ENCODE data around the gene MAPK8IP1. TPM values are rescaled to one million over a fixed set of nuclear protein-coding genes. Genes with fewer than 3 reads are reported as not detected.

Gene MAPK8IP1
- total RNA-seq, 1 donor from 2014 or later = 13.2 TPM

DNA sequence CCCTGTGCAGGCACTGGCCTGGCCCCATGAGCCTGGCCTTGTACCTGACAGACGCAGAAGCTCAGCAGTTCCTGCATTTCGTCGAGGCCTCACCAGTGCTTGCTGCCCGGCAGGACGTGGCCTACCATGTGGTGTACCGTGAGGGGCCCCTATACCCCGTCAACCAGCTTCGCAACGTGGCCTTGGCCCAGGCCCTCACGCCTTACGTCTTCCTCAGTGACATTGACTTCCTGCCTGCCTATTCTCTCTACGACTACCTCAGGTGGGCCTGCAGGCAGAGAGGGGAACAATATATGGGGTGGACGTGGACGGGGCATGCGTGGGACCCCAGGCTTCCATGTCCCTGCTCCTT lies 41.9 kb downstream of the MAPK8IP1 start:
- no peaks in the 10 kb centered on the region for H3K36me3 ChIP-seq (ENCODE audit: control insufficient read depth, insufficient read depth, low read length)
- no peak for DNase-seq (ENCODE audit: low read depth)
- no peak overlapping the region for H3K4me3 ChIP-seq (ENCODE audit: low read depth, low read length)
- TF ChIP-seq, protein P1, sequence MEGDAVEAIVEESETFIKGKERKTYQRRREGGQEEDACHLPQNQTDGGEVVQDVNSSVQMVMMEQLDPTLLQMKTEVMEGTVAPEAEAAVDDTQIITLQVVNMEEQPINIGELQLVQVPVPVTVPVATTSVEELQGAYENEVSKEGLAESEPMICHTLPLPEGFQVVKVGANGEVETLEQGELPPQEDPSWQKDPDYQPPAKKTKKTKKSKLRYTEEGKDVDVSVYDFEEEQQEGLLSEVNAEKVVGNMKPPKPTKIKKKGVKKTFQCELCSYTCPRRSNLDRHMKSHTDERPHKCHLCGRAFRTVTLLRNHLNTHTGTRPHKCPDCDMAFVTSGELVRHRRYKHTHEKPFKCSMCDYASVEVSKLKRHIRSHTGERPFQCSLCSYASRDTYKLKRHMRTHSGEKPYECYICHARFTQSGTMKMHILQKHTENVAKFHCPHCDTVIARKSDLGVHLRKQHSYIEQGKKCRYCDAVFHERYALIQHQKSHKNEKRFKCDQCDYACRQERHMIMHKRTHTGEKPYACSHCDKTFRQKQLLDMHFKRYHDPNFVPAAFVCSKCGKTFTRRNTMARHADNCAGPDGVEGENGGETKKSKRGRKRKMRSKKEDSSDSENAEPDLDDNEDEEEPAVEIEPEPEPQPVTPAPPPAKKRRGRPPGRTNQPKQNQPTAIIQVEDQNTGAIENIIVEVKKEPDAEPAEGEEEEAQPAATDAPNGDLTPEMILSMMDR (IDR thresholded peaks at IDR 0.05; ENCODE audit: insufficient read depth, low read length, poor library complexity, severe bottlenecking) = no peak
- H3K27me3 ChIP-seq (ENCODE audit: control insufficient read depth, insufficient read depth, low read length) = peaks cover 24% of the 10 kb centered on the region

DNA sequence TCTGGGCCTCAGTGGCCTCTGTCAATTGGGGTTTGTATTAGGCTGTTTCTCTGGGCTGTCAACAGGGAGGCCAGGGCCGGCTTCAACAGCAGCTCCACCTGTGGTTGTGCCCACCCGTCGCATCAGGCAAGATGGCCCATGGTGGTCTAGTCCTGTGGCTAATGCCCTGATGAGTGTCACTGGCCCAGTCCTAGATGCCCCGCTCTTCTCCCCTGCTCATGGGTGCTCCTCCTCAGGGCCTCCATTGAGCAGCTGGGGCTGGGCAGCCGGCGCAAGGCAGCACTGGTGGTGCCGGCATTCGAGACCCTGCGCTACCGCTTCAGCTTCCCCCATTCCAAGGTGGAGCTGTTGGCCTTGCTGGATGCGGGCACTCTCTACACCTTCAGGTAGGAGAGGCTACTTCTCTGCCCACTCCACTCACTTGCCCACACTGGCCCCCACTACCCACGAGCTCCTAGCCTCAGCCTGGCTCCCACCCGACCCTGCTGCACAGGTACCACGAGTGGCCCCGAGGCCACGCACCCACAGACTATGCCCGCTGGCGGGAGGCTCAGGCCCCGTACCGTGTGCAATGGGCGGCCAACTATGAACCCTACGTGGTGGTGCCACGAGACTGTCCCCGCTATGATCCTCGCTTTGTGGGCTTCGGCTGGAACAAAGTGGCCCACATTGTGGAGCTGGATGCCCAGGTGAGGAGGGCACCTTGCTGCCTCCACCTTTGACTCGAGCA lies 42.4 kb downstream of the MAPK8IP1 start:
- Histone ChIP-seq H3K4me3 (ENCODE audit: low read depth, low read length) (no peak overlapping the region), H3K36me3 (ENCODE audit: control insufficient read depth, insufficient read depth, low read length) (no peaks in the 10 kb centered on the region), H3K27me3 (ENCODE audit: control insufficient read depth, insufficient read depth, low read length) (peaks cover 18% of the 10 kb centered on the region)
- TF ChIP-seq, protein P1 (IDR thresholded peaks at IDR 0.05; ENCODE audit: insufficient read depth, low read length, poor library complexity, severe bottlenecking) = no peak
- DNase-seq (ENCODE audit: low read depth) = no peak

DNA sequence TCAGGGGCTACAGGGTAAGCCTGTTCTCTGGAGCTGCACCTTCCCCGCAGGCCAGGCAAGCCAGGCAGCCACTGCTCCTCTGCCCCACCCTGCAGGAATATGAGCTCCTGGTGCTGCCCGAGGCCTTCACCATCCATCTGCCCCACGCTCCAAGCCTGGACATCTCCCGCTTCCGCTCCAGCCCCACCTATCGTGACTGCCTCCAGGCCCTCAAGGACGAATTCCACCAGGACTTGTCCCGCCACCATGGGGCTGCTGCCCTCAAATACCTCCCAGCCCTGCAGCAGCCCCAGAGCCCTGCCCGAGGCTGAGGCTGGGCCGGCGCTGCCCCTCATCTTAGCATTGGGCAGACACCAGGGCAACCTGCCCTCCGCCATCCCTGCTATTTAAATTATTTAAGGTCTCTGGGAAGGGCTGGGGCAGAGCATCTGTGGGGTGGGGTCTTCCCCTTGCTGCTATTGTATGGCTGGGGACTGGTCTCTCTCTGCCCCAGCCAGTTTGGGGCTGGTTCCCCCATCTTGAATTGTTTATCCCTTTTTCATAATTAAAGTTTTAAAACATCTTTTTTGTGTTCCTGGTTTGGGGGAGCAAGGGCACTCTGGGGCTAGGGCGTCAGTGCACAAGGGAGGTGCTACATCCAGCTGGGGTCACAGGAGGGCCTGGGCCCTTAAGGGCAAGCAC lies 43.2 kb downstream of the MAPK8IP1 start:
- H3K36me3 ChIP-seq (ENCODE audit: control insufficient read depth, insufficient read depth, low read length) = no peaks in the 10 kb centered on the region
- DNase-seq (ENCODE audit: low read depth) = no peak
- TF ChIP-seq, protein P1 (IDR thresholded peaks at IDR 0.05; ENCODE audit: insufficient read depth, low read length, poor library complexity, severe bottlenecking) = no peak
- peaks cover 11% of the 10 kb centered on the region for H3K27me3 ChIP-seq (ENCODE audit: control insufficient read depth, insufficient read depth, low read length)
- no peak overlapping the region for H3K4me3 ChIP-seq (ENCODE audit: low read depth, low read length)

DNA sequence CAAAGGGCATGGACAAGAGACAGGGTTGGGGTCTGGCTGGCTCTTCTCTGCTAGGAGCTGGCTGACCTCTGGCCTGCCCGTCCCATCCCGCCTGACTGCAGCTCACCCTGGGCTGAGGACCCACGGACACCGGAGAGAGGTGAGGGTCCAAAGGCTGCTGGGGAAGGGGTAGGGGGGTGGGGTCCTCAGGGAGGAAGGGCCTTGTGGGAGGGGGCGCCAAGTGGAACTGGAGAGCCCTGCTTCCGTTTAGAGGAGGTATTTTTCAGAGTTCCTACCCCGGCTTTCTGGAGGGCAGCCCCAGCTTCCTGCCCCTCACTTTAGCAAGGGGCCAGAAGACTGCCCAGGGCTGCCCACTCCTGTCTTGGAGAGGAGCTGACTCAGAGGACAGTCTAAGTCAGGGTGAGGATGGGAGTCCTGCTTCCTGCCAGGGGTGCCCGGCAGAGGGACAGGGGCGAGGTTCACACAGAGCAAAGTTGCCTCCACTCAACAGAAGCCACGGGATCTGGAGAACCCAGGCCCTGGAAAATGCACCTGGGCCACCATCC lies 44.1 kb downstream of the MAPK8IP1 start:
- no peak for DNase-seq (ENCODE audit: low read depth)
- TF ChIP-seq, protein P1 (IDR thresholded peaks at IDR 0.05; ENCODE audit: insufficient read depth, low read length, poor library complexity, severe bottlenecking) = no peak
- H3K36me3 ChIP-seq (ENCODE audit: control insufficient read depth, insufficient read depth, low read length) = no peaks in the 10 kb centered on the region
- H3K4me3 ChIP-seq (ENCODE audit: low read depth, low read length) = no peak overlapping the region
- peaks cover 3% of the 10 kb centered on the region for H3K27me3 ChIP-seq (ENCODE audit: control insufficient read depth, insufficient read depth, low read length)

DNA sequence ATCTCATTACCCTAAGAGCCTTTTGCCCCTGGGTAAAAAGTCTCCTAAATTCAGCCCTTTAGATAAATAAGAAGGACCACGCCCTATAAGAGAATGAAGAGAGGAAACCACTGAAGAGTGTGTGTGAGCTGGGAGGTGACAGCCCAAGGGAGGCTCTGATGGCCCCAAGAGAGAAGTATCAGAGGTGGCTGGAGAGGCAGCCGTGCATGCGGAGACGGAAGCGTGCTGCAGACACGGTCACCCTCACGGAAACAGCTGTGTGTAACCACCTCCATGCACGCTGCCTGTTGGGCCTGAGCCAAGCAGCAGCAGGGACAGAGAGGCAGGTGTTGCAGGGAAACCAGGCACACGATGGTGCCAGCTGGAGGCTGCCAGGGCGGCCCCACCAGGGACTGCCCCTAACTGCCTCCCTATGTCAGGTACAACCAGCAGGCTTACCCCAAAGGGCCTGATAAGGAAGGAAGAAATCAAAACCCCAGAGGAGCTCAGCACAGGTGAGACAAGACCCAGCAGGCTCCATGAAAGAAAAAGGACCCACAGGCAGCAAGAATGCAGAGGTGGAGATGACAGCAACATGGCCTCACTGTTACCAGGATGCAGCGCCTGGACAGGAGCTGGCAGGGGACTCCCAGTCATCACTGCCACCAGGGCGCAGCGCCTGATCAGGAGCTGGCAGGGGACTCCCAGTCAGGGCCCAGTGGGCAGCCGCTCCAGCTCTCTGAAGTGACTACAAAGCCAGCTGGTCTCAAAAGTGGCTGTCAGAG lies 44.8 kb downstream of the MAPK8IP1 start:
- TF ChIP-seq, protein P1 (IDR thresholded peaks at IDR 0.05; ENCODE audit: insufficient read depth, low read length, poor library complexity, severe bottlenecking) = no peak
- DNase-seq (ENCODE audit: low read depth) = no peak
- Histone ChIP-seq H3K36me3 (ENCODE audit: control insufficient read depth, insufficient read depth, low read length) (no peaks in the 10 kb centered on the region), H3K4me3 (ENCODE audit: low read depth, low read length) (no peak overlapping the region), H3K27me3 (ENCODE audit: control insufficient read depth, insufficient read depth, low read length) (no peaks in the 10 kb centered on the region)
